ENCODE data around the gene ARHGAP32. TPM values are rescaled to one million over a fixed set of nuclear protein-coding genes. Genes with fewer than 3 reads are reported as not detected.
"Not testable (repeated sequence)": the region's sequence is repeated elsewhere in the genome, so short reads cannot be mapped to it uniquely, and the experiment has no call there.

ARHGAP32 gene
- total RNA-seq, 1 donor from 2014 or later: 9.0 TPM

DNA sequence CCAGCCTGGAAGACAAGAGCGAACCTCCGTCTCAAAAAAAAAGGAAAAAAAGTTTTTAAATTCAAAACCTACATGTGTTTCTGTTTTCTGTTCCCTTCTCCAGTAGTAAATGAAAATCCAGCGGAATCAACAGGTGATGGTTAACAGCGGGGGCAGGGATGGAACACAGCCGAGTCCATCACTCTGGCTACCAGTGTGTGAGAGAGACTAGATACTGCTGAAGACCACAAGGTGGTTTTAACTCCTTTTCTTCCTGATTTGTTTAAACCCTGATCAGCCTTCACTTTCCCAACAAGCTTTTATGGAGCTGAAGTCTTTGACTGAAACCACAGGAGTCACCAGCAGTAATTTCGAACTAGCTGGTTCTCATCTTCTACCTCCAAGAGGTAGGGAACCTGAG is 3.6 kb upstream of the ARHGAP32 start:
- no peak for DNase-seq

DNA sequence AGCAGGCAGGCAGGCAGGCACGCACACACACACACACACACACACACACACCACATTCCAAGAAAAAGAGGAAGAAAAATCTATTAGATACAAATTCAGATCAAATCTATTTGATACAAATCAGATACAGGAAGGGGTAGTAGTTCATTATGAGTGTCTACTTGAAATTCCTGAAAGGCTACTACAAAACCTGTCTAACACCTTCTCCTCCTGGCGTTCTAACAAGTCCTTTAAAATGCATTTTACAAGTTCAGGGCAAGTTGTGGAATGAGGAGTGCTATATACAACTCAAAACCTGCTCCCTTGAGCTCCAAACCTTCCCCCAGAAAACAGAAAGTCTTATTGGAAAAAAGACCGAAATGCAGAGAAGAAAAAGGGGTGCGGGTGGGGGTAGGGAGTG is 476 bp downstream of the ARHGAP32 start:
- no peak for DNase-seq

DNA sequence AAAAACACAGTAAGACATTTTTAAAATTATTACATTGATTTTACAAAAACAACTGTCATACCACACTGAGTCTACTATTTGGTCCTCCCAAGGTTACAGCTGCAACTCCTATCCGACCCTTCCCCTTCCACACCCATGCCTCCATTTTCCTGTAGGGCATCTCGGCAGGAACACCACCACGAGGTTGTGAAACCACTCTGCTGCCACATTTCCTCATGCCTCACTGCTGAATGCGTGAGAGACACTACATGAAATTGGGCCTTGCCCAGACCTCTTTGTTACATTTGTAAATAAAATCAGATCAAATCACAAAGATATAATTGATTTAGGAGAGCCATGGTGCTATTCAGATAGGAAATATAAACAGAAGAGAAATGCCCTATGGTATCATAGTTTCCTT is 2.0 kb downstream of the ARHGAP32 start:
- DNase-seq: no peak

DNA sequence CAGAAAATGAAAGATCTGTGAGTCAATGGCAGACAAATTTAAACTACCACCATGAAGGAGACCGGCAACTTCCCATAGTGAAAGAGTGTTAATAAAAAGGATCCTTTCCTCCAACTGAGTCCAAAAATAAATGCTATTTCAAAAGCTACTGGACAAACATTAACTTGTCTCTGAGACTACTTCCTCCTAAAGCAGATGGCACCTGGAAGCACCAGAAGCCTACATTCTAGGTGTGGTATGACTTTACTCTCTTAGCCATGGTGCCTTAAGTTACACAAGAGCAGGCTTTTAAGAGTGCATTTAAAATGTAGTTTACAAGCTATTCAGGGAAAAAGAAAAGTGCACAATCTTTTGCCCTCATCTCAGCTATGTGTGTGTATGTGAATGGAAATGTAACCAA is 2.5 kb downstream of the ARHGAP32 start:
- DNase-seq: no peak

DNA sequence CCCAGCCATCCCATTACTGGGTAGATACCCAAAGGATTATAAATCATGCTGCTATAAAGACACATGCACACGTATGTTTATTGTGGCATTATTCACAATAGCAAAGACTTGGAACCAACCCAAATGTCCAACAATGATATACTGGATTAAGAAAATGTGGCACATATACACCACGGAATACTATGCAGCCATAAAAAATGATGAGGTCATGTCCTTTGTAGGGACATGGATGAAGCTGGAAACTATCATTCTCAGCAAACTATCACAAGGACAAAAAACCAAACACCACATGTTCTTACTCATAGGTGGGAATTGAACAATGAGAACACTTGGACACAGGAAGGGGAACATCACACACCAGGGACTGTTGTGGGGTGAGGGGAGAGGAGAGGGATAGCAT is 7.0 kb downstream of the ARHGAP32 start:
- DNase-seq: not testable (repeated sequence)

DNA sequence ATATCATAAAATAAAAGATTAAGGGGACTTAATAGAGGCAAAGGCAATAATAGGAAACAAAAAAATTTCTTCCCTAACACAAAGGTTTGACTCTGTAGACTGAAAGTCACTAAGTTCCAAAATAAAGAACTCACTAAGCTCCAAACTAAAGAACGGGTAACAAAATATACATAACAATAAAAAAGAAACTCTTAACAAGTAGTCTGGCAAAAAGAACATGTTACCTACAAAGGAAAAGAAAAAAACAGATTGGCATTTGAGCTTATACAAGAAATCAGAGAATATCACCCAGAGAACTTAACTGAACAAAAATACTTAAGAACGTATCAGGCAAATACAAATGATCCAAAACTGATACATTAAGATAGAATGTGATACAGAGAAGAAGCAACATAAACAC is 7.5 kb downstream of the ARHGAP32 start:
- DNase-seq: no peak

DNA sequence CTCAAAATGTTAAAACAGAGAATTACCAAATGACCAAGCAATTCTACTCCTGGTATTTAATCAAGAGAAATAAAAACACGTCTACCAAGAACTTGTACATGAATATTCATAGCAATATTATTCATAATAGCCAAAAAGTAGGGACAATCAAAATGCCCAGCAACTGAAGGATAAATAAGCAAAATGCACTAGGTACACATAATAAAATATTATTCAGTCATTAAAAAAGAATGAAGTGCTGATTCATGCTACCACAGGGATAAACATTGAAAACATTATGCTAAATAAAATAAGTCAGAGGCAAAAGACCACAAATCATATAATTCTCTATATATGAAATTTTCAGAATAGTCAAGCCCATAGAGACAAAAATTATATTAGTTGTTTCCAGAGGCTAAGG is 24.8 kb downstream of the ARHGAP32 start:
- DNase-seq: no peak

DNA sequence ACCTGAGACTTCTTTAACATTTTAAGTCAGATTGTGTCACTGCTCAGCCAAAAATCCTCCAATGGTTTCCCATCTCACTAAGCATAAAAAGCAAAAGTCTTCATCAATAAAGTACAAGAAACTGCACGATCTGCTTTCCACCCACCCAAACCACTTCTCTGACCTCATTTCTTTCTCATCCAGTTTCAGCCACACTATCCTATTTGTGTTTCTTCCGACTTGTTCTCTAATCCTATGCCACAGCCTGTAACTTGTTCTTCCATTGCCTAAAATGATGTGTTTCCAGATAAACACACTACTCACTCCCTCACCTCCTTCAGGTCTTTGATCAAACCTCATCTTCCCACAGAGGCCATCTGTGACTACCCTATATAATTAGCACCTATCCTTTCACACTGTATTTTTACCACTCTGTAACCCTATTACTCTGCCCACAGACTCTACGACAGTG is 28.4 kb downstream of the ARHGAP32 start:
- DNase-seq: no peak

DNA sequence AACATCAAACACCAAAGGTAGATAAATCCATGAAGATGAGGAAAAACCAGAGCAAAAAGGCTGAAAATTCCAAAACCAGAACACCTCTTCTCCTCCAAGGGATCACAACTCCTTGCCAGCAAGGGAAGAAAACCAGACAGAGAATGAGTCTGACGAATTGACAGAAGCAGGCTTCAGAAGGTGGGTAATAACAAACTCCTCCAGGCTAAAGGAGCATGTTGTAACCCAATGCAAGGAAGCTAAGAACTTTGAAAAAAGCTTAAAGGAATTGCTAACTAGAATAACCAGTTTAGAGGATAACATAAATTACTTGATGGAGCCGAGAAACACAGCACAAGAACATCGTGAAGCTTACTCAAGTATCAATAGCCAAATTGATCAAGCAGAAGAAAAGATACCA is 35.0 kb downstream of the ARHGAP32 start:
- DNase-seq: not testable (repeated sequence)

DNA sequence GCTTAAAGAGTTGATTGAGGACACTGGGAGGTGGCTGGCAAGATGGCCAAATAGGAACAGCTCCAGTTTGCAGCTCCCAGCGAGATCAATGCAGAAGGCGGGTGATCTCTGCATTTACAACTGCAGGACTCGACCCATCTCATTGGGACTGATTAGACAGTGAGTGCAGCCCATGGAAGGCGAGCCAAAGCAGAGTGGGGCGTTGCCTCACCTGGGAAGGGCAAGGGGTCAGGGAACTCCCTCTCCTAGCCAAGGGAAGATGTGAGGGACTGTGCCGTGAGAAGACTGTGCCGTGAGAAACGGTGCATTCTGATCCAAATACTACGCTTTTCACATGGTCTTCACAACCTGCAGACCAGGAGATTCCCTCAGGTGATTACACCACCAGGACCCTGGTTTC is 36.4 kb downstream of the ARHGAP32 start:
- no peak for DNase-seq

DNA sequence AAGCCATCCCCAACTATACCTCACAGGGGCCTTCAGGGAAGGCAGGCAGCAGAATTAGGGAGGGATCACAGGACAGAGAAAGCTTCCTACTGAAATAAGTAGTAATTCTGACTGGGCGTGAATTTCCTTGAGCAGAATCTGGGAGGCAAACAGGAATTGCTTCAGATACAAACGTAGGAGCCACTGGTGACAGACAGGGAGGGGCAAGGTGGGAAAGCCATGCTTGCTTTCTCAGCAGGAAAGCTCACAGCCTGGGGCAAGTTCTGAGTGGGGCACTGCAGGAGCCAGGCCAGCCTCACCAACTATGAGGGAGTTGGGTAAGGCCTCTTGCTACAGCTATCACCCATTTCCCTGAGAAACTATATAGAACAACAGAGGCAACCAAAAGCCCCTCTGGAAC is 43.6 kb downstream of the ARHGAP32 start:
- no peak for DNase-seq

DNA sequence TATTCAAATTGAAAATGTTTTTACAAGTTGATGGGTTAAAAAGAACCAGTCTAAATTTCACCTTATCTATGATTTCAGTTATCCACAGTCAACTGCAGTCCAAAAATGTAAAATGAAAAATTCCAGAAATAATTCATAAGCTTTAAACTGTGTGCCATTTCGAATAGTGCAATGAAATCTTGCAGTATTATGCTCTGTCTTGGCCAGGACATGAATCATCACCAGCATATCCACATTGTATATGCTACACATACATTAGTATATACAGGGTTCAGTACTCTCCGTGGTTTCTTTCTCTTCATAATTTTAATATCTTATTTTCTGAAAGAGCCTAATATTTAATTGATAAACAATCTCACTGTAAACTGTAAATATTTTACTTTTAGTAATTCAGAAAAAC is 45.9 kb downstream of the ARHGAP32 start:
- peak; percentile 11 for DNase-seq

DNA sequence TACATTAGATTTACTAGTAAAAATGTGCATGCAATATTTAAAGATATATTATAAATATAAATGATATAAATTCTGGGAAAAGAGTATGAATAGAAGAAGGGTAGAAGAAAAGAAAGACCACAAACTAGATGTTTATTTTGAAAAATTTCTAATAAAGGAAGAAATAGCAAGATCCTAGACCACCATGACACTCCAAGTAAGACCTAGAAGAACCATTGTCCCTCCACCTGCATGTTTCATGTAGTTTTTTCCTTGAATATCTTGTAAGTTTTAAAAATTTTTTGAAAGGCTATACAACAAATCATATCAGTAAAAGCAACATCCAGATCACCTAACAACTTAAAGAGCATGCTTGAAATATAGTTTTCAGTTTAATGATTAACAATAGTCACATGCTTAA is 46.8 kb downstream of the ARHGAP32 start:
- no peak for DNase-seq

DNA sequence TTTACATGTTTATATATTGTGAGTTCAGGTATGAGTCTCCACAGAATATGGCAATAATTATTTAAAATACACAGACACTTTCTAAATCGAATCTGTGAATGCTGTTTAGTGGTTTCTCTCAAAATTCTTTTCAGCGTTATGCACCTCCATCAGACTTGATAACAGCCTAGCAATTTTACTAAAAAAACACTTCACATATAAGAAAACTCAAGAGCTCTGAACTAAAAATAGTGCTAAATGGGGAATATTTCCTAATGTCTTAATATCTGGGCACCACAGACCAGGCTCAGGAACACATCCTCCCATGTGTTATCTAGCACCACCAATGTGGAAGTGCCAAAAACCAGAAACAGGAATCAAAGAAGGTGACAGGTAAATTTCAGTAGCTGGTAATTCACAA is 47.9 kb downstream of the ARHGAP32 start:
- DNase-seq: no peak

DNA sequence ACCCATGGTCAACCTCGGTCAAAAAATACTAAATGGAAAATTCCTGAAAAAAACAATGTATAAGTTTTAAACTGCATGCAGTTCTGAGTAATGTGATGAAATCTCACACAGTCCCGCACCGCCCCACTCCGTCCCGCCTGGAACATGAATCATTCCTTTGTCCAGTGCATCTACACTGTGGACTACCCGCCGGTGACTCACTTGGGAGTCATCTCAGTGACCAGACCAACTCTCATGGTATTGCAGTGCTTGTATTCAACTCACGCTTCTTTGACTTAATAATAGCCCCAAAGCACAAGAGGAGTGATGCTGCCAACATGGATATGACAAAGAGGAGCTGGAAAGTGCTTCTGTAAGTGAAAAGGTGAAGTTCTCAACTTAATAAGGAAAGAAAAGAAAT is 48.8 kb downstream of the ARHGAP32 start:
- DNase-seq: peak; percentile 99

DNA sequence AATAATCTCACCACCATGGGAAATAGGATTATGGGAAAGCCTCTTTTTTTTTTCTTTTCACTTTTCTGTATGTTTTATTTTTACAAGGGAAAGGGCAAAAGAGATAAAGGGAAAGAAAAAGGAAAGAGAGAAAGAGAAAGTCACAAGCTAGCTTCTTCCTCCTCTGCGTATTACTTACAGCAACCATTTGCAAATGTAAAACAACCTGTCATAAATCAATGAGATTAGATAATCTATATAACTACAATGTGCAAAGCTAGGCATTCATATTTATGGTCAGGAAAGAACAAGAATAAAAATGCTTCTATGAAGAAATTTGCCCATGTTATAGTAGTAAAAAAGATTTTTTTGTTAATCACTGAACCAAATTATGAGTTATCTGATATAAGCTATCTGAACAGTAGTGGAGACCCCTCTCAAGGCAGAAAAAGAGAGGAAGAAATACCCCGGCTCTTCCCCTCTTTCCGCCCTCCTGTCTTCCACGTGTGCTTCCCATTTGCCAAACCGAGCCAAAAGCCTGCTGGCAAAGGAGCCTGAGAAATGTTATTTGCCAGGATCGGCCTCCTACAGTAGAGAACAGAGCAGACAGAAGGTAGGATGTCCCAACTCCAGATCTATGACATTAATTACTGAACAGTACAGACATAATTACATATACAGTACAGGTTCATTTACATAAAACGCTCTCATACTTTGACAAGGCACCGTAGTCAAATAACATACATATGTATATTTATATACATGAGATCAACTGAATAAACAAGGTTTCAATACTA is 50.2 kb downstream of the ARHGAP32 start:
- DNase-seq: no peak

DNA sequence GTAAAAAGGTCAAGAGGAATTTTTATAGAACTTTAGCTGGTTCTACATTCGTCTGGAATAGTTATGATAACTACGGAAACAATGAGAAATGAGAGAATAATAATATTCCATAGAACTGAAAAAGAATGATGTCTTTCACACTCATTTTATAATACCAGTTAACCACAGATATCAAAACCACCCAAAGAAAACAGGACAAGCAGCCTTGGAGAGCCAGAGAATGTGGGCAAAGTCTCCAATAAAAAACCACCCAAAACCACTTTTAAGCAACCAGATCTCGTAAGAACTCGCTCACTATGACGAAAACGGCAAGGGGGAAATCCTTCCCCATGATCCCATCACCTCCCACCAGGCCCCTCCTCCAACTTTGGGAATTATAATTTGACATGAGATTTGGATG is 60.8 kb downstream of the ARHGAP32 start:
- DNase-seq: no peak

DNA sequence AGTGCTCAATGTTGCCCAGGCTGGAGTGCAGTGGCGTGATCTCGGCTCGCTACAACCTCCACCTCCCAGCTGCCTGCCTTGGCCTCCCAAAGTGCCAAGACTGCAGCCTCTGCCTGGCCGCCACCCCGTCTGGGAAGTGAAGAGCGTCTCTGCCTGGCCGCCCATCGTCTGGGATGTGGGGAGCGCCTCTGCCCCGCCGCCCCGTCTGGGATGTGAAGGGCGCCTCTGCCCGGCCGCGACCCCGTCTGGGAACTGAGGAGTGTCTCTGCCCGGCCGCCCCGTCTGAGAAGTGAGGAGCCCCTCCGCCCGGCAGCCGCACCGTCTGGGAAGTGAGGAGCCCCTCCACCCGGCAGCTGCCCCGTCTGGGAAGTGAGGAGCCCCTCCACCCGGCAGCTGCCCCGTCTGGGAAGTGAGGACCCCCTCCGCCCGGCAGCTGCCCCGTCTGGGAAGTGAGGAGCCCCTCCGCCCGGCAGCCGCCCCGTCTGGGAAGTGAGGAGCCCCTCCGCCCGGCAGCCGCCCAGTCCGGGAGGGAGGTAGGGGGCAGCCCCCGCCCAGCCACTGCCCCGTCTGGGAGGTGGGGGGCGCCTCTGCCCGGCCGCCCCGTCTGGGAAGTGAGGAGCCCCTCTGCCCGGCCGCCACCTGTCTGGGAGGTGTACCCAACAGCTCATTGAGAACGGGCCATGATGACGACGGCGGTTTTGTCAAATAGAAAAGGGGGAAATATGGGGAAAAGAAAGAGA is 63.1 kb downstream of the ARHGAP32 start:
- DNase-seq: not testable (repeated sequence)

DNA sequence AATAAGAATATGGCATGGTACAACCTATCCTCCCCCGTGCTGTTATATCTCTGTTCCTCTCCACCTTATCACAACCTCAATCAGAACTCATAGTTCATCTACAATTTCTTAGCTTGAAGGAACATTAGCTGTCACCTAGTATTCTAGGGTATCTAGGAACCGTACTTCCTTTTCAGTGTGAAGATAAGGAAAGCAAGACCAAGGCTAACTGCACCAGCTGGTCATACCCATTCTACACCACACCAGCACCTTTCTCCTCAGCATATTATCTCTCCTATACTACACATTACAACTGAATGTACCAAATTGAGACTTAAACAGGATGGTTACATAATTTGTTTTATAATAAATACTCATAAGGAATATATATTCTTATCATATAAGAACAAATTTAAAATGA is 73.1 kb downstream of the ARHGAP32 start:
- no peak for DNase-seq

DNA sequence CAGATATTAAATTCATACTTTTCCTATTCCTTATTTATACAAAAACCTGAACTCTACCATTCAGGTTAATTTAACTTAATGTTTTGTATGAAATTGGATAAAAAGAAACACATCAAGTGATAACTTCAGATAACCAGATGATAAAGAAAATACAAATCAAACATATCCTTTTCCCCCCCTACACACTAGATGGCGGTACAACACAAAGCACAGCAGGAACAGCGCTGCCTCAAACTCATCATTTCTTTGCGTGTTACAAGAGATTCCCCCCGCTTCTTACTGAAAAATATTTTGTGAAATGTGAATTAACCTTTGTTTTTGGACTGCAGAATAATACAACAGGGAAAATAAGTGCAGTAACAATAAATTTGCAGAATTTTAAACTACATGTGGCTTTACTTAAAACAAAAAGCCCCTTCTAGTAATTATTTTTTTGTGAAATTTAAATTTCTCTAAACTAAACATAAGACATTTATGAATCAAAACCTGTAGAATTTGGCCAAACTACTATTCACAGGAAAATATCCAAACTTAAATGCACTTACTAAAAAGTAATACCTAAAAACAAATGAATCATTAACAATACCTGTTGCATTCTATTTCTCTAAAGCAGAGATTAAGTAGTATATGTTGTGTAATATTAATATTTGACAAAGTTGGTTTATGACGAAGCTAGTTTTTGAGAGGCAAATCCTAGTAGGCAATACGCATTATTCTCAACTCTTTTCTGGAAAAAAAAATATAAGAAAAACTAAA is 74.4 kb downstream of the ARHGAP32 start:
- DNase-seq: peak; percentile 84

DNA sequence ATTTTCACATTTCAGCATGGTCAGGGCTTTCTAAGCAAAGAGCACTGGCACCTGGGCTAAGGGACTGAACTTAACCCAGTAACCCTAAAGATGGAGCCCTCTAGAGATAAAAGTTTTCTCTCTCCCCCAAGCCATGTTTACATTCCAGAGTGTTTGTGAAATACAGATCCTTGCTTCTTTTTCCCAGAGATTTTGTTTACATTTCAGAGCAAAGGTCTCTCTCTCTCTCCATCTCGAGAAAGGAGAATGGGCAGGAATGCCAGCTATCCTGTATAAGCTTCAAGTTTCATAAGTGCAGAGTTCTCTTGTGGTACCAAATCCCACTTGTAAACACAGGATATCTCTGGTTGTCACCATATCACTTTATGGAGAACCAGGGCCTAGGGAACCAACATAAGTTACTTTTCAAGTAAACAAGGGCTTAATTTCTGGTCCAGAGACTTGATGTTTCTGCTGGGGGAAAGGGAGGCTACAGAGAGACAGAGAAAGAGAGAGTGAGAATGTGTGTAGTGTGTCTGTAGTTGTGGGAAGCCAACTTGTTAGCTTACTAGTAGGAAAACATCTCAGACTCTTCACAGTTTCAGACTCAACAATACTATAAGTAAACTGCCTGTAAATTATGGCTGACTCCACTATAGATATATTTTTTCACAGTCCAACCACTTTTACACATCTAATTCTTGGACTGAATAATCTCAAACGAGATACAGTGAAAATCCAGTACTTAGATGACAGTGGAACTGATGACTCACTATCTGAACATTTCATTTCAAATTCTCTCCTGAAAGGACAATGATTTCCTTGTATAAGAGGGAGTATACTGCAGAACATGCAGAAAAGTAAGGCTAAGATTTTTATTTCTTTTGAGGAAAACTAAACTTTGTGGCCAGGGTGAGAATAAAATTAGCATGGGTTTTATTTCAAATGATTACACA is 76.2 kb downstream of the ARHGAP32 start:
- peak; percentile 8 for DNase-seq

DNA sequence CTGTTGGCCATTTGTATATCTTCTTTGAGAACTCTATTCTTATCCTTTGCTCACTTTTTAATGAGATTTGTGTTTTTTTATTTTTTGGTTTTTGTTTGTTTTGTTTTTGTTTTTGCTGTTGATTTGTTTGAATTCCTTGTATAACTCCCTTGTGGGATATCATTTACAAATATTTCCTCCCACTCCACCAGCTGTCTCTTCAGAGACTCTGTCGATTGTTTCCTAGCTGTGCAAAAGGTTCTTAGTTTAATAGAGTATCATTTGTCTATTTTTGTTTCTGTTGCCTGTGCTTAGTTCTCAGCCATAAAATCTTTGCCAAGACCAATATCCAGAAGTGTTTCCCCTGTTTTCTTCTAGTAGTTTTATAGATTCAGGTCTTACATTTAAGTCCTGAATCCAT is 82.4 kb downstream of the ARHGAP32 start:
- no peak for DNase-seq

All from dermis blood vessel endothelial cell (primary cell).